ENCODE measurements around the gene ARMH4. TPM values are rescaled to one million over a fixed set of nuclear protein-coding genes. Genes with fewer than 3 reads are reported as not detected.

Gene ARMH4
- total RNA-seq, 2 donors from 2014 or later = not detected

DNA sequence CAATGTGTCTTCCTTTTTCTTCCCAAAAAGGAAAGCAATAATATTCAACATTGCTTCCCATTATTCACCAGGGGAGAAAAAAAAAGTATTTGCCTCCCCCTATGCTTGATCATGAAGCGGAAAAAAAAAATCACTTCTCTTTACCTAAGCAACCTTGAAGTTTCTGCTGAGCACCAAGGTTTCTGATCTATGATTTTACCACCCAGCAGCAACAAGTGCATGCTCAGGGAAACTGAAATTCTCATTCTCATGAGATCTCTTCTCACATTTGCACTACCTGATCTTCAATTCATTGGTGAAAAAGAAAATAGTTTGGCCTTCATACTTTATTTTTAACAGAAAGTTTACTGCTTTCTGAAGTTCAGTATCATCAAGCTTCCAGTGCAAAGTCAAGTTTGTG is 125.8 kb downstream of the ARMH4 start:
- H3K4me1 Mint-ChIP-seq (ENCODE audit: low read depth in 2 of 2) = no peaks in the 10 kb centered on the region
- no peaks in the 10 kb centered on the region for H3K27me3 Mint-ChIP-seq
- H3K4me3 Mint-ChIP-seq = no peak overlapping the region
- H3K27ac Mint-ChIP-seq = no peak overlapping the region
- no peak for ATAC-seq
- H3K9me3 Mint-ChIP-seq = peaks cover 3% of the 10 kb centered on the region
- no peak for DNase-seq (ENCODE audit: low spot score)
- H3K36me3 Mint-ChIP-seq = no peaks in the 10 kb centered on the region

DNA sequence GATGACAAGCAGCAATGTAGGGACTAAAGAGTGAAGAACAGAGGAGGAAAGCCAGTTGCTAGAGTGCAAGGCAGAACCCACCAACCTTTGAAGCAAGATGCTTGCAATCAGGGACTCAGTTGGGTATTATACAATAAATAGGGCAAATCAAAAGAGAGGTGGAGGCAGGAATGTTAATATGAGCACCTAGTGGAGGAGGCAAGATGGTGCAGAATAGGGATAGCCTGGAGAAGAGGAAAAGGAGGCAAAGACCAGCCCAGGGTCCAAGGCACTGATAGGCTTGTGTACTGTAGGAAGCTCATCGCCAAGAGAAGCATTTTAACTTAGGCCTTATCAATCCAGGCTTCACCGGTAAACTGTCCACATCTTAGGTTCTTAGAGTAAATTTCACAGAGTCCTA is 137.2 kb downstream of the ARMH4 start:
- DNase-seq (ENCODE audit: low spot score) (no peak), ATAC-seq (no peak)
- no peak overlapping the region for H3K27ac Mint-ChIP-seq
- H3K4me3 Mint-ChIP-seq = no peak overlapping the region
- H3K4me1 Mint-ChIP-seq (ENCODE audit: low read depth in 2 of 2) = no peaks in the 10 kb centered on the region
- no peaks in the 10 kb centered on the region for H3K36me3 Mint-ChIP-seq
- H3K9me3 Mint-ChIP-seq = no peaks in the 10 kb centered on the region
- H3K27me3 Mint-ChIP-seq = peaks cover 0 to 20% of the 10 kb centered on the region in 2 donors

DNA sequence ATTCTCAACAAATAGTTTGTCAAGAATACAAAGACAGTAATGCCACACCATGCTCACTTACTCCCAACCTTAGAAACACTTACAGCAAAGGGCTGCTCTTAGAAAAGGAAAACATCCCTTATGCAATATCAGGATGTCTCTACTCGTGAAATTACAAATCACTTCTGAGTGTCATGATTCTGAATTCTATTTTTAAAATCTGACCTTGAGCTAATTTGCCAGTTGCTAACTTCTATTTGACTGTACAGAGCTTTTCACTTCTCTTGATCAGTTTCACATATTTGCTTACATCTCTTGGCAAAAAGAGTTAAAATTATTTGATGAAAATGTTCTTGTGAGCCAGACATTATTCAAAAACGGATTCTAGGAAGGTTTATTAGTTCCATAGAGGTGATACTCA is 149.4 kb downstream of the ARMH4 start:
- ATAC-seq = no peak
- no peak for DNase-seq (ENCODE audit: low spot score)
- Mint-ChIP-seq H3K9me3 (no peaks in the 10 kb centered on the region), H3K4me3 (no peak overlapping the region), H3K27ac (no peak overlapping the region), H3K4me1 (ENCODE audit: low read depth in 2 of 2) (no peaks in the 10 kb centered on the region), H3K27me3 (peaks cover 0 to 6% of the 10 kb centered on the region in 2 donors), H3K36me3 (no peaks in the 10 kb centered on the region)

DNA sequence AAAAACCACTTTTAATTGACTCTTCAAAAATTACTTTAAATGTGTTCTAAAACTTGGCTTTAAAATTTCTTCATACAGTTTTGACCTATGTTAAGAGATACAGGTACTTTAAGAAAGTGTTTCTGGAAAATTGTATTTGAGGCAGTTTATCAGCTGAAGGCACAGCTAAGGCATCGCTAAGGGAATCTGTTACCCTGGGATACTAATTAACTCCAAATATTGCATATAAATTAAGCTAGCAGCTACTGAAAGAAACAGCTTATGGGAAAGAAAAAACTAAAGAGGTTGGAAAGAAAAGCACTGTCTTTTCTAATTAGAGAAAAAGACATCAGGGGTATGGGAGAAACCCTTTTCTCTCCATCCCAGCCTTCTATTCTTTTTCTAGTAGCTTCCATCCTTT is 152.0 kb downstream of the ARMH4 start:
- Mint-ChIP-seq H3K27me3 (peaks cover 2 to 9% of the 10 kb centered on the region in 2 donors), H3K9me3 (no peaks in the 10 kb centered on the region), H3K27ac (no peak overlapping the region), H3K4me1 (ENCODE audit: low read depth in 2 of 2) (no peaks in the 10 kb centered on the region), H3K4me3 (no peak overlapping the region), H3K36me3 (no peaks in the 10 kb centered on the region)
- DNase-seq (ENCODE audit: low spot score) (no peak), ATAC-seq (no peak)

DNA sequence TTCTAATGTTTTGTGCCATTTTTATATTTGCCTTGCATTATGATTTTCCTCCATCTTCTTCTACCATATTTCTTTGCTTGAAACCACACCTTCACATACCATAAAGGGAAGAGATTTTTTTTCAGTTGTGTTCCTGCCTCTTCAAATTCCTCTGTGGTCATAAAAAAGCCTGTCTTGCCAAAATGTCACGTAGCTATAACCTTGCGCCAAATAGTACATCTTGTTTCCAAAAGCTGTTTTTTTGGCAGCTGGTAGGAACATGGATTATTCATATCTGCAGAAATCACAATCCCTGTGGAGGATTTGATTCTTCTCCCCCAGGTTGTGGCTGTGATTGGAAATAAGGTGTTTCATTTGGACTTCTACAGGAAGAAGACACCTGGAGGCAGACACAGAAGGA is 152.5 kb downstream of the ARMH4 start:
- H3K9me3 Mint-ChIP-seq = no peaks in the 10 kb centered on the region
- H3K27ac Mint-ChIP-seq = no peak overlapping the region
- H3K27me3 Mint-ChIP-seq = peaks cover 2 to 9% of the 10 kb centered on the region in 2 donors
- H3K36me3 Mint-ChIP-seq = no peaks in the 10 kb centered on the region
- ATAC-seq (no peak), DNase-seq (ENCODE audit: low spot score) (no peak)
- H3K4me1 Mint-ChIP-seq (ENCODE audit: low read depth in 2 of 2) = no peaks in the 10 kb centered on the region
- no peak overlapping the region for H3K4me3 Mint-ChIP-seq

DNA sequence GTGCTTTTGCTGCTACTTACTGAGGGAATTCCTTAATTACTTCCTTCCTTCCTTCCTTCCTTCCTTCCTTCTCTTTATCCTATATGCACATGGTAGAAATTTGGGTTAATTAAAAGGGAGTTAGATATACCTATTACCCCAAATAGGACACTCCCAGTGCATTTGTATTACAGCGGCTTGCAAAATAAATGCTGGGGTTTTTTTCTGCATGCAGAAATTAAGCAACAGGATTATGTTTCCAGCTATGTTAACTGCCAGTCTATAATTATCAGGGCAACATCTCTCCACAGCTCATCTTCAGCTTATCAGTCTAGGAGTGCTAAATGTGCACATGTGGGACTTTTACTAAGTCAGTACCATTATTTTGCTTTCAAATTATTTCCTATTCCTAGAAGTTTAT is 153.2 kb downstream of the ARMH4 start:
- no peaks in the 10 kb centered on the region for H3K36me3 Mint-ChIP-seq
- H3K9me3 Mint-ChIP-seq = no peaks in the 10 kb centered on the region
- H3K4me1 Mint-ChIP-seq (ENCODE audit: low read depth in 2 of 2) = no peaks in the 10 kb centered on the region
- H3K4me3 Mint-ChIP-seq = no peak overlapping the region
- ATAC-seq (no peak), DNase-seq (ENCODE audit: low spot score) (no peak)
- H3K27ac Mint-ChIP-seq = no peak overlapping the region
- peaks cover 2 to 9% of the 10 kb centered on the region in 2 donors for H3K27me3 Mint-ChIP-seq

DNA sequence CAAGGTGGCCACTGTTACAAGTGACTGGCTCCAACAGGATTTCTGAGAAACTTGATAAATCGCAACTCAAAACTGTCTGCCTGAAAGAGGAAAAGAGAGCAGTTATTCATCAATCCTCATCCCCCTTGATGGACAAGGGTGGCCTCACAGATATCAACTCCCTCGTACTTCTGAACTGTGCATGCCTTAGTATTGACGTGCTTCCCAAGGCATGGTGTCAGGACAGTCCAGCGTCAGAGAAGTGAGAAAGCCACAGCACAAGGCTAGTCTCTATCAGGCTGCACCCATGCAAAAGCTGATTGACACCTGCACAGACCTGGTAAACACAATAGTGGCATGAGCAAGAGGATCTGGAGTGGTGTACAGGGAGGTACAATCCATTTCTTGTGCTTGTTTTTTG is 160.7 kb downstream of the ARMH4 start:
- Mint-ChIP-seq H3K36me3 (no peaks in the 10 kb centered on the region), H3K4me3 (no peak overlapping the region), H3K27ac (no peak overlapping the region), H3K4me1 (ENCODE audit: low read depth in 2 of 2) (no peaks in the 10 kb centered on the region), H3K27me3 (peaks cover 3 to 7% of the 10 kb centered on the region in 2 donors), H3K9me3 (peaks cover 3% of the 10 kb centered on the region)
- ATAC-seq = no peak
- no peak for DNase-seq (ENCODE audit: low spot score)

DNA sequence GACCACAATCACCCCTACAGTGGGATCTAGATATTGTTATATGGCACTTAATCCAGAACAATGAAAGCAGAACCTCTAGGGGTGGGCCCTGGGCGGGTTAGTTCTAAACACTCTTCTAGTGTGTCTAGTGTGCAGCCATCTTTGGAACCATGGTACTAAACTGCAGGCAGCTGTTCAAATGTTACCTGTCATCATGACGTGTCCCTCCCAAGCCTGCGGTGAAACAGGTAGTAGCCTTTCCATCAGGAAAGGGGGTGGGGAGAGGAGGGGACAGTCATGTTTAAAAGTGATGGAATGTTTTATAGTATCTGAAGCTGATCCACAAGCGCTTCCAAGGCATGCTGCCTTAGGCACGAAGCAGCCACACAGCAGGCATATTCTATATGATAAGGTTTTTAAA is 163.6 kb downstream of the ARMH4 start:
- Mint-ChIP-seq H3K4me3 (no peak overlapping the region), H3K27me3 (peaks cover 3 to 7% of the 10 kb centered on the region in 2 donors)

DNA sequence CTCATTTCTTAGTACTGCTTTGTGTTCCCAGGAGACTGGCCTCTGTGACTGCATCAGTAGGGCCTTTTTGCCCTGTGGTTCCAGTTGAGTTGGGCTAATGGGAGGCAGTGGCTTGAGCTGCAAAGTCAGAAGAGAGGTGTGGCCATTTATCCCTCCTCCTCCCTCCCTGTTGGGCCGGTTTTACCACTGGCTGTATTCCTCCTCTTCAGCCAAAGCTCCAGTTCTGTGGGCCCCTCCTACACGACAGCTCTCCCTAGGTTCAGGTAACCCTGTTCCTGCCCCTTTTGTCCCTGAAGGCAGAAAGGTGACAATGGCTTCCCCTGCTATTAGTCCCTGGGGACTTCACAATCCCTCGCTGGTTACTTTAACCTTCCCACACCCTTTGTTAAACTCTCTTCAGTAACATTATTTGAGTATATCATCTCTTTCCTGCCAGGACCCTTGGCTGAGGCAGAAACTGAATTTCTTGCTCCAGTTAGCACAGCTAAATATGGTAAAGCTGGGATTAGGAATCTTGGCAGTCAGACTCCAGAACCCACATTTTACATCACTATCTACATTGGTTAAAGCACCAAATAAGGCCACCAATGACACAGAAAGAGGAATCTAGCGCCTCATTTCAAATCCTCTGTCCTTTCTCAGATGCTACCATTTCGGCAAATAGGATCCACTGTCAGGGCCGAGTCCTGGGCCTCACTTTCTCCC is 164.3 kb downstream of the ARMH4 start:
- Mint-ChIP-seq H3K36me3 (no peaks in the 10 kb centered on the region), H3K27ac (no peak overlapping the region), H3K27me3 (peaks cover 3 to 7% of the 10 kb centered on the region in 2 donors), H3K4me3 (no peak overlapping the region), H3K9me3 (peaks cover 3% of the 10 kb centered on the region), H3K4me1 (ENCODE audit: low read depth in 2 of 2) (no peaks in the 10 kb centered on the region)
- no peak for ATAC-seq
- DNase-seq (ENCODE audit: low spot score) = no peak

More for the DNA sequence above, 163.6 kb downstream of the ARMH4 start:
- H3K36me3 Mint-ChIP-seq = no peaks in the 10 kb centered on the region
- DNase-seq (ENCODE audit: low spot score) = no peak
- ATAC-seq = no peak
- no peaks in the 10 kb centered on the region for H3K4me1 Mint-ChIP-seq (ENCODE audit: low read depth in 2 of 2)
- H3K27ac Mint-ChIP-seq = no peak overlapping the region
- peaks cover 3% of the 10 kb centered on the region for H3K9me3 Mint-ChIP-seq

DNA sequence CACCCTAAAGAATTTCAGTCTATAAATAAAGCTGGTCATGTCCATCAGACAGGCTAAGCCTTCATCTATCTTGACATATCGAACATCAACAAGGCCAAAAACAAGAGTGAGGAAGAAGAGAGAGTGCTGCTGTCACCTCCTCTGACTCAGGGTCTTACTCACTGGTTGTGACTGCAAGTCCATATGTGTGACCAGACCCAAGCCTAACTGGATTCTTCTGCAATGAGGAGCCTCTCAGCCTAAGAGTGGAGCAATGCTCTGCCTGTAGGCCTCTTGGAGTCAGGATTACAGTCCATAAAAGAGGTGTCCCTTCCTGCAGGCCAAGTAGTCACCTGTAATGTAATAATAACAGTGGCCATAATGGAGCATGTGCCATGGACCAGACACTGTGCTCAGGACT is 165.0 kb downstream of the ARMH4 start:
- no peak overlapping the region for H3K27ac Mint-ChIP-seq
- no peak for DNase-seq (ENCODE audit: low spot score)
- H3K9me3 Mint-ChIP-seq = peaks cover 3% of the 10 kb centered on the region
- H3K4me3 Mint-ChIP-seq = no peak overlapping the region
- H3K4me1 Mint-ChIP-seq (ENCODE audit: low read depth in 2 of 2) = no peaks in the 10 kb centered on the region
- no peaks in the 10 kb centered on the region for H3K36me3 Mint-ChIP-seq
- peak in 1 of 2 donors; percentile 24 for ATAC-seq
- H3K27me3 Mint-ChIP-seq = peaks cover 3 to 7% of the 10 kb centered on the region in 2 donors

DNA sequence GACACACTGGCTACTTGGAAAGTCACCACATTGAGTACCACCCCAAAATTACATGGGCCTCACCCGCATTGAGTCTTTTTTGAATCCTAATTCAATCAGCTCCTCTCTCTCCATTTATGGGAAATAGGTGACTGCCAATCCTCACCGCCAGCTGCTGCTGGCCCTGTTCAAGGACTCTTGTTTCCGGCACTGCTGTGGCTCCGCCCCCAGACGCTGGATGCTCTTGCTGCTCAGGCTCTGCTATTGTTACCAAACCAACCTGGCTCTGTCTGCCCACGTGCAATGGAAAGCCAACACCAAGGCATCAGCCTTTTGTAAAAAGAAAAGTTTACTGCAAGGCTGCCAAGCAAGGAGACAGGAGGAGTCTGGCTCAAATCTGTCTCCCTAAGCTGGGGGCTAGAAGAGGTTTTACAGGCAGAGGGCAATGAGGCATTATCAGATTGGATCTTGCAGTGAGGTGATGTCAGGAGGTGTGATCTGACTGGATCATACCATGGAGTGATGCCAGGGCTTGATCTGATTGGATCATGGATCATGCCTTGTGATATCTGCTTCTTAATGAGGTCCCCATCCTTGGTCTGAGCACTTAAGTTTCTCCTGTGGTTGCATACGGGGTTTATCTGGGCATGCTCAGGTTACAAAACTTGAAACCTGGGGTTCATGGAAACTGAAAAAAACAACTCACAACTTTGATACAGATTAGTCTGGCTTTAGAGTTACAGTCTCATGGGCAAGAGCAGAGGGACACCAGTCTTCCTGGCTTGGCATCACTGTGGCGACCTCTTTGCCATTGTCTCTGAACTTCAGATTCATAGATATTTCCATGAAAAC is 169.0 kb downstream of the ARMH4 start:
- DNase-seq (ENCODE audit: low spot score) = no peak
- Mint-ChIP-seq H3K4me3 (no peak overlapping the region), H3K9me3 (peaks cover 3% of the 10 kb centered on the region), H3K27ac (no peak overlapping the region), H3K27me3 (peaks cover 0 to 3% of the 10 kb centered on the region in 2 donors), H3K4me1 (ENCODE audit: low read depth in 2 of 2) (no peaks in the 10 kb centered on the region), H3K36me3 (no peaks in the 10 kb centered on the region)
- no peak for ATAC-seq

DNA sequence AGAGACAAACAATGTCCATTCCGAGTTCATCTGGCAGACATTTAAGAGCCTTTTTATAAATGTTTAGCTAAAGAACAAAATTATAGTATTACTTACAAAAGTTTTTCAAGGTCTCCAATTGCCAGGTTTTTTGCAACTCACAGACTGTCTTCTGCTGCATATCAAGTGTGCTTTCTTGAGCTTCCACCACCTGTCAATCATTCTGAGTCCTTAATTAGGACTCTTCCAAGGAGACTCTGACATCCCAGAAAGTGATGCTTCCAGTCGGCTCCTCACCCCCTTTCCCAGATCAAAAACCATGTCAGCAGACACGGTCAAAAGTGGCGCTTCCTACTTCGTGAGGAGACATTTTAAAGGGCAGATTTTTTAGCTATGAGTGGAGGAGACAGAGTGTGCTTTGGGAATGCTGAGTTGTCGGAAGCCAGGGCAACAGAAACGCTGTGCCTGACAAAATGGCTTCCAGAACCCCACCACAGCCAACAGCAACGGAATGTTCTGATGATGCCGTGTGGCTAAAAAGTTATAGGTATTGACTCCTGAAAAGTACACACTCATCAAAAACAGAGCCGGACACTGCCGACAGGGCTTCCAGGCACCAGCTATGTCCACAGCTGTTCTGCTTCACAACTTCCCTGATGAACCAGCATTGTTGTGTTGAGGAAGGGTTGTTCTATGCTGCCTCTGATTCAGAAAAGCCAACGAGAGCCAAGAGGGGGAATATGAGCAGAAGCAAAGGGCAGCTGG is 170.0 kb downstream of the ARMH4 start:
- DNase-seq (ENCODE audit: low spot score) = no peak
- no peak for ATAC-seq

DNA sequence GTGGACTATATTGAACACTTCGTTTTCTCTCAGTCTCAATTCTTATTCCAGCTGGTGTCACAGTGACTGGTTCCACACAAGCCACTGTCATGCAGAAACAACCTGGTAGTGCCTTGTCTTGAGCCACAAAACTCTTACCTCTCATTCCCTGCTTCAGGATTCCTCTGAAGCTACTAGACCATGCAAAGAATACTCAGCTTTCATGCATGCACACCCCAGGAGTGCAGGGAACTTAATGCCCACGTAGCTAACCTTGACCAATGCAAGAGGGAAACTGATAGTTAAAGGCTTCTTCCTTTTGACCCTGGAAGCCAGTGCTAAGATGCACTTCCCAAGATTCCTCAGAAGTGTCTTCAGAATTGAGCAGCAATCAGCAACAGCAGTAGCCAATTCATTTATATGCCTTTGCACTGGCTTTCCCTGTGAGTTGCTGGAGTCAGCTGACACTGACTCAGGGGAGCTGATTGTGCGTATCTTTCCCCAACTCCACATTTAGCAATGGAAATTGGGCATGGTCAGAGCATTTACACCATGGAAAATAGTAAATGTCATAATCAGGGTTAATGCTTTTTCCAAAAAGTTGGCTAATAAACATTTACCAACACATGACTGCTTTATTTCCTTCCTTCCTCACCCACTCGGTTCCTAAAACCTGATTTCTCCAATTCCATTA is 172.5 kb downstream of the ARMH4 start:
- Mint-ChIP-seq H3K36me3 (no peaks in the 10 kb centered on the region), H3K4me1 (ENCODE audit: low read depth in 2 of 2) (no peaks in the 10 kb centered on the region), H3K27ac (no peak overlapping the region), H3K27me3 (no peaks in the 10 kb centered on the region), H3K4me3 (no peak overlapping the region), H3K9me3 (peaks cover 6% of the 10 kb centered on the region)
- no peak for ATAC-seq
- DNase-seq (ENCODE audit: low spot score) = no peak

More for the DNA sequence above, 170.0 kb downstream of the ARMH4 start:
- H3K27ac Mint-ChIP-seq = no peak overlapping the region
- no peak overlapping the region for H3K4me3 Mint-ChIP-seq
- H3K27me3 Mint-ChIP-seq = no peaks in the 10 kb centered on the region
- H3K36me3 Mint-ChIP-seq = no peaks in the 10 kb centered on the region
- no peaks in the 10 kb centered on the region for H3K4me1 Mint-ChIP-seq (ENCODE audit: low read depth in 2 of 2)
- no peaks in the 10 kb centered on the region for H3K9me3 Mint-ChIP-seq
